GM19438 (cell line): ENCODE measurements around the gene VAC14.

Source experiments
- ATAC-seq: cut with Tn5 transposase; IDR thresholded peaks from one replicate; pipeline ENCODE4 v1.9.1; 2021; ENCODE audit warnings: low read depth; ENCODE audit not compliant: unreplicated experiment

Gene VAC14

GRCh38 chr16:70711211-70712031, 89.5 kb downstream of the VAC14 start:
- no peak for ATAC-seq

DNA sequence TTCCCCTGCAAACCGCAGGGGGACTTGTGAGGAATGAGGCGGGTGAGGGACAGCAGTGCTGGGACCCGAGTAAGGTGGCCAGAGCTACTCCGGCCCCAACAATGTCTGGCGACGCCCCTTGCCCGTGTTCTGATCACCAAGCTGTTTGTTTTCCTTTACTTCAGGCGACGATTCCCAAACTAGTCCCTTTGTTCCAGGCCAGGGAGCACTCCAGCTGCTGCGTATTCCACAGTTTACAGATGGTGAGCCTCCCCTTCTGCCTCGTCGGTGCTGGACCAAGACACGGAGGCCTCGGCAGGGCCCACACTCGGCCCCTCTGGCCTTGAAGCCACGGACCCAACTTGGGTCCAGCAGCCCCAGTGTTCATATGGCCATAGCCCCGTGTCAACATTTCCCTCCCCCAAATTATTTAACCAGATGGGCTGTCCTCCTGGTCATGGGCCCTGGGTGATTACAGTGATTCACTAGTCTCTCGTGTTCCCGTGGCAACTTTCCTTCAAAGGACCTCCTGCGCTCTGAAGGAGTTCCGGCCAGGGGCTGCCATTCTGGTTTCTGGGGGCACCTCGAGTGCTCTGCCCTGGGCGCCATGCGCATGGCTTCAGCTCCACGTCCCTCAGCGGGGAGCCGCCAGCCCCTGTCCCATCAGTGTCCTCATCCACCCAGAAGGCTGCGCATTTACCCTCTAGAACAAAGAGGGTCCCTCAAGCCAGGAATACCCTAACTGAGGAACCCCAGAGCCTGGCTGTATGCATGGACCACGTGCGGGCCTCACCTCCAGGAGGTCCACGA, 90.3 kb downstream of the VAC14 start:
- ATAC-seq = no peak

DNA sequence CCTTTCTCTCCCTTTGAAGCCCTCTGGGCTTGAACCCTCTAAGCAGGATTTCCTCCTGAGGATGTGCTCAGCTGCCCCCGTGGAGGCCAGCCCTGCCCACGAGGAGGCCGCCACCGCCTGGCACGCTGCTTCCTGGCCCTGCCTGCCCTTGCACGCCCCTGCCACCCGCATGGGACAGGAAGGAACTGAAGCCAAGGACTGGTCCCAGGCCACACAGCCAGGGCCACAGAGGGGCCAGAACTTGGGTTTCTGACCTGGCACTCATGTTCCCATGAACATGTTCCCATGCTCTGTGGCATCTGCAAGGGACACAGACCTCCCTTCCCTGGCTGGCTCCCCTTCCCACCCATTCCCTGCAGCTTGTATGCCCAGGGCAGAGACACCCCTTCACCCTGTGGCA, 91.0 kb downstream of the VAC14 start:
- ATAC-seq = no peak

- ATAC-seq = no peak
Observed at GRCh38 chr16:70709457-70709856, 91.5 kb downstream of the VAC14 start.

GRCh38 chr16:70708366-70709246, 92.4 kb downstream of the VAC14 start:
- ATAC-seq = no peak

DNA sequence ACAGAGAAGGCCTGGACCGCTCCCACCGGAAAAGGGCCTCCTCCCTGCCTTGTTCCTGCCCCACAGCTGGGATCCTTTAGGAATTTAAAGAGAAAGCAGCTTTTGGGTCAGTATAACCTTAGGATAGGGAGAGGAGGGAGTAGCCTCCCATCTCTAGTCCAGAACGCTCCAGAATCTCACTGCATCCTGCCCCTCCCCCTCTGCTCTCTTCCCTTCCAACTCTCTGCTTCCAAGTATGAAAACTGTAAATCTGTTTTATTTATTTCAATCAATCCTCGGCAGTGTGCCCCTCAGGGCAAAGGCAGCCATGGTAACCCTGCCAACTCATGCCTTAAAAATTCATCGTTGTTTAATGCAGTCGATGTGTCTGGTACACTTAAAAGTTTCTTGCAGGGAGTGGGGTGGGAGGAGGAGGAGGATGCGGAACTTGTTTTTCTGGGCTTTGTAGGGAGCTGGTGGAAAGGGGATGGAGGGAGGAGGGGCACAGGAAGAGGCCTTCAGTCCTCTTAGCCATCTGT, 94.0 kb downstream of the VAC14 start:
- ATAC-seq = no peak

DNA sequence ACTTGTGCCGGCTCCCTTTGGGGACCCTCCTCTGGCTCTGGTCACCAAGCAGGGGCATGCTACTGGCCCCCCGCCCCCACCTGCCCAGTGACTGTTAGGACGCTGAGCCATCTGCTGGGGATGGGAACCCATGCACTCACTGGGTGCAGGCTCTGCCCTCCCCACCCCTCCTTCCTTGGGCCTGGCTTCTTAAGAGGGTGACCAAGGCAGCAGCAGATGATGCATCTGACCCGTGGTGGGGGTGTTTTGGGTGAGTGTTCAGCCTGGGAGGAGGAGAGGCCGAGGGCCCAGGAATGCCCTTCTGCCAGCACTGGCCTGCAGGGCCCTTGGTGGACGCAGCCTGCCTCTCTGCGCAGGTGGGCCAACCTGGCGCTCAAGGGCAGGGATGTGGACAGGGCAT, 95.9 kb downstream of the VAC14 start:
- no peak for ATAC-seq

GRCh38 chr16:70704586-70704985, 96.4 kb downstream of the VAC14 start:
- ATAC-seq = no peak

GRCh38 chr16:70703835-70704381, 97.0 kb downstream of the VAC14 start:
- no peak for ATAC-seq

GRCh38 chr16:70703041-70703834, 97.7 kb downstream of the VAC14 start:
- no peak for ATAC-seq

DNA sequence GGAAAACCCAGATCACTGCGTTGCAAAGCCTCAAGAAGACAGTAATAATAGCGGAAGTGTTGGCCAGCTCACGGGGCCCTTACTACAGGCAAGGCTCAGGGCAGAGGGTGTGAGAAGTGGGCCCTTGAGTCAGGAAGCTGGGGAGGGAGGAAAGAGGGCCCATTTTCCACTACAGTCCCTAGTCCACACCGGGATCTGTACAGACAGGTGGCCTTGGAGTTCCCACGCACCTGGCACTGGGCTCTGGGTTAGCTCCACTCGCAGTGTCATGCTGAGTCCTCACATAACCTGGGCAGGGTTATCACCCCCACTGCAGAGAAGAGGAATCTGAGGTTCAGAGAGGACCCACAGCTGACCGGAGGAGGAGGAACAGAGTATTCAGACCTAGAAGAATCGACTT, 98.3 kb downstream of the VAC14 start:
- no peak for ATAC-seq

GRCh38 chr16:70701998-70702397, 99.0 kb downstream of the VAC14 start:
- ATAC-seq = no peak

- no peak for ATAC-seq
Observed at GRCh38 chr16:70701596-70701995, 99.4 kb downstream of the VAC14 start.

DNA sequence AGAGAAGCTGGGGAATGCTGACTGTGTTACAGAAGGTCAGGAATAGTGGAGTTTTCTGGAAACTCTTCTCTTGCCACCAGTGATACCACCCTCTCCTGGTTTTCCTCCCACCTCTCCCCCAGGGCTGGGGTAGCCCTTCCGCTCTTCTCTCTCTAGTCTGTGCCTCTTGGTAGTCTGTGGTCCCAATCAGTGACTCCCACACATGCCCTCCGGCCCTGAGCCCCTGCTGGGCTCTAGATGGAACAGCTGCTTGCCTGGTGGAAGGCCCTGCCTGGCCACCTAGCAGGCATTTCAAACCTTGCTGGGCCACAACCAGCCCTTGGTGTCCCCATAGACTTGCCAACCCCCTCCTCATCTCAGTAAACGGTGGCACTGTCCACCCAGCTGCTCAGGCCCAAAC, 99.9 kb downstream of the VAC14 start:
- ATAC-seq = no peak

DNA sequence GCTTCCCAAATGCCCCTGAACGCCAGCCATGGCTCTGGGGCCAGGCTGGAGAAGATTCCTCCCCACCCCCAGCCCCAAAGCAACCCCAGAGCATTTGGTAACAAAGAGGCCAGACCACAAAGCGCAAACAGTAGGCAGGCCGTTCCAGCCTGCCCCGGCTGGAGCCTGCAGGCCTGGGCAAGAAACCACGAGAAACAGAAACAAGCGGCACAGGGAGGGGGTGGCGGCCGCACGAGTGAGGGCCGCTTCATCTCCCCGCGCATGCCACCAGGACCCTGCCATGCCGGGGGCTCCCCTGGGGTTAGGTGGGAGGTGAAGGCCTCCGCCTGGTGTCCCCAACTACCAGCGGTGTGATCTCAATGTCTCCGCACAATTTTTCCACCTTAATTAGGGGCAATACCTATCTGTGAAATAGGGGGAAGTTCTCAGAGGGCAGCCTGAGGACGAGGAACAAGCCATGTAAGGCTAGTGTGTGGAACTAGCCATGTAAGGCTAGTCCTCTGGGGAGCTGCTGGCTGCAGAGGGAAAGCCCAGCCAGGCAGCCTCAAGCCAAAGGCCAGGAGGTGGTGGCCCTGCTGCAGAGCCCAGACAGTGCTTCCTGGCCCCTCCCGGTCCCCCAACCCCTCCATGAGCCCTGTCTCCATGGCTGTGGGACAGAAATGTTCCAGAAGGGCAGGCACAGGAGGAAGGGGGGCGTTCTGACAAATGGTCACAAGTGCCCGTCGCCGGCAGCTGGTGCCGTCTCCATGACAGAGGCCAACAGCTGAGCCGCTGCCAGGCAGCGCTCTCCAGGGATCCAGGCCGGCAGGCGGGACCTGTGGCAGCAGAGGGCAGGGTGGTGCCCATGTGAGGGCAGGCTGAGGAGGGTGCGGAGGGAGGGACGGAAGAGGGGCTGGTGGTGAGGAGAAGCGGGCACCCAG, 100.6 kb downstream of the VAC14 start:
- no peak for ATAC-seq

DNA sequence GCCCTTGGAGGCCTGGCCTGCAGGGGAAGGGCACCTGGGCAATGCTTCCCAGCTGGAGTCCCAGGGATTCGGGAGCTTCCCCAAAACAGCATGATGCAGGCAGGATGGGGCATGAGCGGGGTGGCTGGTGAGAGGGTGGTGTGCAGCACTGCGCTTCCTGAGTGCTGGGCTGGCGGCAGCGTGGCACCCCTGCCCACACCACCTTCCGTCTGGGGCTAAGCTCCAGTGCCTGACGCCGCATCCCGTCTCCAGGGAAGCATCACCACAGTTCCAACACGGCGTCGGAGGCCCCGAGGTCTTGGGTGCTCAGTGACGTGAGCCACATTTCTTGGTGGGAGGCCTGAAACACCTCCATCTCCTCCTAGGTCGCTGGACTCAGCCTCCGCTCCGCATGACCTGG, 101.3 kb downstream of the VAC14 start:
- ATAC-seq = no peak

DNA sequence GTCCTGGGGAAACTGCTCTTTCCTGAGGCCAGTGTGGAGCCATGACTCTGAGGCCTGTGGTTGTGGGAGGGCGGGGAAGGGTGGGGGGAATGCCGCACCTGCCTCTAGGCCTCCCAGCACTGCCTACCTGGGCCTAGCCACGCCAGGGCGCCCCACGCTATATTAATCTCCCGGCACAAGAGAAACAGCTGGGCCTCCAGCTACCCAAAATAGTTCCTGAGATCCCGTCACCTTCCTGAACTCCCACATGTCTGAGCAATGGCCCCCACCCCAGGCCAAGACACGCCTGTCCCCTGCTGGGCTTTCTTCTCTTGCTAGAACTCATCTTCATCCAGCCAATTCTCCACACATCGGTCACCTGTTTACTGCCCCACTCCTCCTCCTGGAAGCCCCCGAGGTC, 102.1 kb downstream of the VAC14 start:
- ATAC-seq = no peak

- ATAC-seq = no peak
Observed at GRCh38 chr16:70697594-70698170, 103.3 kb downstream of the VAC14 start.
